RWPE2 (cell line): ENCODE results near the gene ABCA7.

Source experiments
- ATAC-seq: fragments of 200-7000 bp; cut with Tn5 transposase; 3 replicates; pipeline ENCODE4 v1.9.1; 2021; ENCODE audit warnings: low read depth
- DNase-seq: peaks from one replicate; pipeline ENCODE4 v3.0.0-alpha.2; 2020; ENCODE audit warnings: low spot score
- H3K27ac ChIP-seq: fragments of 450-650 bp; 2 replicates; pipeline ENCODE4 v1.5.1; 2017; ENCODE audit warnings: mild to moderate bottlenecking; ENCODE audit not compliant: poor library complexity, severe bottlenecking
- H3K27me3 ChIP-seq: fragments of 250-450 bp; sonication (Bioruptor Pico); 2 replicates; pipeline ENCODE4 v1.5.1; 2021; ENCODE audit warnings: mild to moderate bottlenecking, moderate library complexity; ENCODE audit not compliant: insufficient read depth, poor library complexity, severe bottlenecking
- H3K36me3 ChIP-seq: fragments of 250-450 bp; sonication (Bioruptor Pico); 2 replicates; pipeline ENCODE4 v1.5.1; 2020; ENCODE audit warnings: low read depth, mild to moderate bottlenecking, moderate library complexity
- H3K4me1 ChIP-seq: fragments of 250-450 bp; sonication (Bioruptor Pico); 2 replicates; pipeline ENCODE4 v1.5.1; 2021; ENCODE audit warnings: mild to moderate bottlenecking, moderate library complexity; ENCODE audit not compliant: insufficient read depth, poor library complexity, severe bottlenecking
- H3K4me3 ChIP-seq: fragments of 250-450 bp; sonication (Bioruptor Pico); 2 replicates; pipeline ENCODE4 v1.5.1; 2021; ENCODE audit warnings: mild to moderate bottlenecking, moderate library complexity; ENCODE audit not compliant: severe bottlenecking
- H3K9me3 ChIP-seq: fragments of 250-450 bp; sonication (Bioruptor Pico); 2 replicates; pipeline ENCODE4 v1.5.1; 2021; ENCODE audit warnings: mild to moderate bottlenecking, moderate library complexity; ENCODE audit not compliant: severe bottlenecking
- TF ChIP-seq, protein P1 (sequence below): fragments of 450-650 bp; IDR thresholded peaks from one replicate; pipeline ENCODE4 v1.5.1; 2017; ENCODE audit warnings: mild to moderate bottlenecking, moderate library complexity; ENCODE audit not compliant: poor library complexity, severe bottlenecking

The ABCA7 gene

DNA sequence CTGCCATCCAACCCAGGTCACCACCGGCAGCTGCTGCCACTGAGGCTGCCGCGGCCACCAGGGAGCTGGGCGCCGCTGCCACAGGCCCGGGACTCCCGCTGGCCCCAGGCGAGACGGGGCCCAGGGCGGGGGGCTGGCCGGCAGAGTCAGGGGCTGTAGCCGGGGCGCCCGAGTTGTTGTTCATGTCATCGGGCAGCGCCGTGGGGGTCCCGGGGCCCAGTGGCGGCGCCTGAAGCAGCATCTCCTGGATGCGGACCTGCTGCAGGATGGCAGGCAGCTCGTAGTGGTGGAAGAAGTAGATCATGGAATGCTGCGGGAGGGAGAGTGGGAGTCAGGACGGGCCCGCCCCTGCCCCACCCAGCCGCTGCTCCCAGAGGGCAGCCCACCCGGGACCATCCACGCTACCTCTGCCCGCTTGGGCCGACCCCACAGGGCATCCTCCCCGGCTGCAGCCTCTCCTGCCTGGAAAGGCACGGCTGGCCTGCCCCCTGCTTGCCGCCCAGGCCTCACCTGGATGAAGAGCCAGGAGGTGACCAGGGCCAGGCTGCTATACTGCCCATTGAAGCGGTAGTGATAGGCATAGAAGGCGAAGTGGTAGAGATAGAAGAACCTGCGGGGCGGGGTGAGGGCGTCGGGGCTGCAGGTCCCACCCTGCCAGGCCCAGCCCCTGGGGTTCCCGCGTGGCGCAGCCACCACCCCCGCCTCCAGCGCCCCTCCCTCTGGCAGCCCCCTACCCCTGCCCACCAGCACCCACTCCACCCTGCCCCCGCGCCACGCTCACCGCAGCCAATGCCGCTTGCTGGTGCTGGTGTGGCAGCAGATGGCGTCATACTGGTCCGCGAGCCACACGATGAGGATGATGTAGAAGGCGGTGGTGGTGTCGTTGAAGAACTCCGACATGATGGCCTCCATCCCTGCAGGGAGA, 29.1 kb upstream of the ABCA7 start:
- ATAC-seq = no peak
- TF ChIP-seq, protein P1, sequence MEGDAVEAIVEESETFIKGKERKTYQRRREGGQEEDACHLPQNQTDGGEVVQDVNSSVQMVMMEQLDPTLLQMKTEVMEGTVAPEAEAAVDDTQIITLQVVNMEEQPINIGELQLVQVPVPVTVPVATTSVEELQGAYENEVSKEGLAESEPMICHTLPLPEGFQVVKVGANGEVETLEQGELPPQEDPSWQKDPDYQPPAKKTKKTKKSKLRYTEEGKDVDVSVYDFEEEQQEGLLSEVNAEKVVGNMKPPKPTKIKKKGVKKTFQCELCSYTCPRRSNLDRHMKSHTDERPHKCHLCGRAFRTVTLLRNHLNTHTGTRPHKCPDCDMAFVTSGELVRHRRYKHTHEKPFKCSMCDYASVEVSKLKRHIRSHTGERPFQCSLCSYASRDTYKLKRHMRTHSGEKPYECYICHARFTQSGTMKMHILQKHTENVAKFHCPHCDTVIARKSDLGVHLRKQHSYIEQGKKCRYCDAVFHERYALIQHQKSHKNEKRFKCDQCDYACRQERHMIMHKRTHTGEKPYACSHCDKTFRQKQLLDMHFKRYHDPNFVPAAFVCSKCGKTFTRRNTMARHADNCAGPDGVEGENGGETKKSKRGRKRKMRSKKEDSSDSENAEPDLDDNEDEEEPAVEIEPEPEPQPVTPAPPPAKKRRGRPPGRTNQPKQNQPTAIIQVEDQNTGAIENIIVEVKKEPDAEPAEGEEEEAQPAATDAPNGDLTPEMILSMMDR = no peak
- no peak overlapping the region for H3K27ac ChIP-seq
- no peaks in the 10 kb centered on the region for H3K27me3 ChIP-seq
- no peaks in the 10 kb centered on the region for H3K9me3 ChIP-seq
- H3K4me1 ChIP-seq = no peaks in the 10 kb centered on the region
- DNase-seq = no peak
- peaks cover 29% of the 10 kb centered on the region for H3K36me3 ChIP-seq
- H3K4me3 ChIP-seq = no peak overlapping the region

DNA sequence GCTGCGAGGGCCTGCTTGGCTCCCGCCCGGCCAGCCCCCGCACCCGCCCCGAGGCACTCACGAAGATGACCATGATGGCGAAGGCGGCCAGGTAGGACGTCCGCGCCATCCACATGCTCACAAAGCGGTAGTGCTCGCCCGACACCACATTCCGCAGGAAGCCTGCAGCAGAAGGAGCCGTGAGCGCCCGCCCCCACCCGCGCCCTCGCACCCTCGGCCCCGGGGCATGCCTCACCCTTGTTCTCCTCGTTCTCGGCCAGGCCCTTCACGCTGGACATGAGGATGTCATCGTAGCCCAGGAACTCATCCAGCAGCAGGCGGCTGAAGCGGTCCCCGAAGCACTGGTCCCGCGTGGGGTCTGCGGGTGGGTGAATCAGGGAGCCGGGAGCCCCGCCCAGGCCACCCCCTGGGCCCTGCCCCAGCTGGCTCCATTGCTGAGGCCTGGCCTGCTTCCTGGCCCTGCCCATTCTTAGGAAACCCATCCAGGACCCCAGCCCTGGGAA, 28.0 kb upstream of the ABCA7 start:
- no peak overlapping the region for H3K27ac ChIP-seq
- peaks cover 5% of the 10 kb centered on the region for H3K4me1 ChIP-seq
- H3K4me3 ChIP-seq = no peak overlapping the region
- TF ChIP-seq, protein P1 = no peak
- ATAC-seq (no peak), DNase-seq (no peak)
- no peaks in the 10 kb centered on the region for H3K27me3 ChIP-seq
- no peaks in the 10 kb centered on the region for H3K9me3 ChIP-seq
- peaks cover 29% of the 10 kb centered on the region for H3K36me3 ChIP-seq

DNA sequence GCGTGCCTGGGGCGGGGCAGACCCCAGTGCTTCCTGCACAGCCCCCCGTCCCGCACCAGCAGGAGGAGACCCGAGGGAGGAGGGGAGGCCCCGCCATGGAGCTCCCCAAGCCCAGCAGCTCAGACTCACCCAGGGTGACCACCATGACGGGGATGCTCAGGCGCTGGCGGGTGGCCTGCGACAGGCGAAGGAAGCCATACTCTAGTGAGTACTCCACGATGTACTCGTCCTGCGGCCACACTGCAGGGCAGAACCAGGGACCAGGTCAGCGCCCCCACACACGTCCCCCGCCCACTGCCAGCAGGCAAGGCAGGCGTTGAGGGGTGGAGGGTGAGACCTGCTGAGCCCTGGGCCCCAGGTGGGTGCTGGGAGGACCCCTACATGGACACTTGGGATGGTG, 27.6 kb upstream of the ABCA7 start:
- peaks cover 29% of the 10 kb centered on the region for H3K36me3 ChIP-seq
- H3K9me3 ChIP-seq = no peaks in the 10 kb centered on the region
- no peaks in the 10 kb centered on the region for H3K27me3 ChIP-seq
- DNase-seq (no peak), ATAC-seq (no peak)
- no peak overlapping the region for H3K4me3 ChIP-seq
- no peak overlapping the region for H3K27ac ChIP-seq
- TF ChIP-seq, protein P1 = no peak
- peaks cover 9% of the 10 kb centered on the region for H3K4me1 ChIP-seq

DNA sequence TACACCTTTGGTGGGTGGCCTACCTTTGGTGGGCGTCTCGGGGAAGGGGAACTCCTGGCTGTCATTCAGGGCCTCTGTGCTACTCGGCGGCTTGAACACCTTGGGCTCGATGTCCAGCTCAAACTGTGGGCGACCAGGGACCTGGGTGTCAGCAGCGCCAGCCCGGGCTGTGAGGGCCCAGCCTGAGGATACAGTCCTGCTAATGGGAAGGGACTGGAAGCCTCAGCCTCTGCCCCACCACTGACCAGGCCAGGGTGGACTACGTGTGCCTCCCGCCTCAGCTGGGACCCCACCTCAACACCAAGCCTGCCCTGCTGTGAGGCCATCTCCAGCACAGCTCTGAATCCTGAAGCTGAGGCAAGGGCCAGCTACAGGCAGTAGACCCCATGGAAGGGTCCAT, 26.7 kb upstream of the ABCA7 start:
- H3K27ac ChIP-seq = no peak overlapping the region
- TF ChIP-seq, protein P1 = no peak
- H3K36me3 ChIP-seq = peaks cover 29% of the 10 kb centered on the region
- peaks cover 18% of the 10 kb centered on the region for H3K4me1 ChIP-seq
- ATAC-seq (no peak), DNase-seq (no peak)
- H3K9me3 ChIP-seq = no peaks in the 10 kb centered on the region
- H3K27me3 ChIP-seq = no peaks in the 10 kb centered on the region
- H3K4me3 ChIP-seq = no peak overlapping the region
